Stimulated activated naive CD8-positive, alpha-beta T cell treated with anti-CD3 and anti-CD28 coated beads, Interleukin-15, Interleukin-2, amounts not matched to agents 100 U/mL and 50 U/mL, for 24 hours (primary cell): ENCODE results near the gene GAL.

Source experiments
- ATAC-seq: fragments of 150-1000 bp; cut with Tn5 transposase; one replicate; pipeline ENCODE4 v1.10.0; 2021
- DNase-seq: peaks from one replicate; pipeline ENCODE4 v3.0.0; 2021

Gene GAL

DNA sequence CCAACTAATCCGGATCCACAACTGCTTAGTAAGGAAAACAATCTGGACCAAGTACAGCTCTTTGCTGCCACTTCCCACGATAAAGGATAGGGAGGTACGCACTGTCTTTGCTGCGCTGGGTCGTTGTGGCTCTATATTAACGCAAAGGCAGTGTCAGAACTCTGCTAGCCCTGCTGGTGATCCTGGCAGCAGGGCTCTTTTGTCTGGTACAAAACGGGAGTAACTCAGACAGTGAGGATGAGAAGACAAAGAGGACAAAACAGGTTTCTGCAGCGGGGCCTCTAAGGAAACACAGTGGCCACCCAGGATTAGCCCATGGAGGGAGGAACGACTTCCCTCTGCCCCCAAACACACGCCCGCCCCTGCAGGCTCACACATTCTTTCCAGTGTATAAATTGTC, 26.1 kb downstream of the GAL start:
- no peak for ATAC-seq
- DNase-seq: no peak

- ATAC-seq: no peak
- DNase-seq: no peak
Measured at GRCh38 chr11:68711114-68711513, 26.8 kb downstream of the GAL start.

DNA sequence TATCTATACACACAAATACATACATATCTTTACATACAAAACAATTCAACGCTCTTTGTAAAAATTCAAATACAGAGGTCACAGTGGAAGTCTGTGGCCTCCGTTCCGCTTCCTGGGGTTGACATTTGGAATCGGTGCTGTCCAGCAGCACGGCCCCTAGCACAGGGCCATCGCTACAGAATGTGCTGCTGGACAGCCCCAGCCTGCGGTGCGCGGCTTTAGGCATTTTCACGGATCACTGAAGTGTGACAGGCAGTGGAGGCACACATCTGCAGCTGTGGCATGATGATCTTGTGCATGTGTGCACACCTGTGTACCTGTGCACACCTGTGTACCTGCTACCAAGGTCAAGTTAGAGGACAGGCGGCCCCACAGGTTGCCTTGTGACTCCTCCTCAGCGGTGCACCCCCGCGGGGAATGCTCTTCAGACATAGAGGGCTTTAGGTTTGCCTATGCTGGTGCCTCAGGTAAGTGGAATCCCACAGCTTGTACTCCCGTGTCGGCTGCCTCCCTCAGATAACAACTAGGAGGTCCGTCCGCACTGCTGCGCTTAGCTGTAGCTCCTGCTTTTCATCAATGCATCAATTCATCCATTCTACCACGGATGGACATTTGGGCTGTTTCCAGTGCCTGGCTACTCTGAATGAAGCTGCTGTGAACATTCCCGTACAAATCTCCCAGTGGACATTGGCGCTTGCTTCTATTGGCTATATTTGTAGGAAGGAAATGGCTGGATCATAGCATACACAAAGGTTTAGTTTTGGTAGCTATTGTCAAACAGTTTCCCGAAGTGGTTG, 29.9 kb downstream of the GAL start:
- ATAC-seq (no peak), DNase-seq (no peak)

- DNase-seq (no peak), ATAC-seq (no peak)
Measured at GRCh38 chr11:68715456-68716122, 31.2 kb downstream of the GAL start.

- DNase-seq (no peak), ATAC-seq (no peak)
Measured at GRCh38 chr11:68721075-68721474, 36.7 kb downstream of the GAL start.

- DNase-seq (no peak), ATAC-seq (no peak)
Measured at GRCh38 chr11:68722143-68722542, 37.8 kb downstream of the GAL start.

DNA sequence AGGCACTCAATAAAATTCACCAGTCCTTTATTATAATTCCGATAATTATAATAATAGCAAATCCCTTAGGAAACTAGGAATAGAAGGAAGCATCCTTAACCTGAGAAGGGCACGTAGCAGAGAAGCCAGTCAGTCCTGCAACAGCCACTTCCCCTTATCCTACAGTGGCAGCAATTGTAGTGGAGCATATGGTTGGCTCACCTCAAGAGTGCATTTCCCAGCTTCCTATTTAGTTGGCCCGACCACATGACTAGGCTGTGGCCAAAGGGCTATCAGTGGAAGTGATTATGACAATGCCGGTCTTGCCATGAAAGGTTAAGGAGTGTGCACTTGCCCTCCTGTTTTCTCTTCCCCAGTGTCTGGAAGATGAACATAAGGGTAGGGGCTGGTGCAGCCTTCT, 39.9 kb downstream of the GAL start:
- DNase-seq: no peak
- no peak for ATAC-seq

GRCh38 chr11:68727783-68728182, 43.4 kb downstream of the GAL start:
- ATAC-seq (no peak), DNase-seq (no peak)

GRCh38 chr11:68734111-68734510, 49.8 kb downstream of the GAL start:
- DNase-seq (no peak), ATAC-seq (no peak)

- no peak for DNase-seq
- no peak for ATAC-seq
Measured at GRCh38 chr11:68735125-68735524, 50.8 kb downstream of the GAL start.

DNA sequence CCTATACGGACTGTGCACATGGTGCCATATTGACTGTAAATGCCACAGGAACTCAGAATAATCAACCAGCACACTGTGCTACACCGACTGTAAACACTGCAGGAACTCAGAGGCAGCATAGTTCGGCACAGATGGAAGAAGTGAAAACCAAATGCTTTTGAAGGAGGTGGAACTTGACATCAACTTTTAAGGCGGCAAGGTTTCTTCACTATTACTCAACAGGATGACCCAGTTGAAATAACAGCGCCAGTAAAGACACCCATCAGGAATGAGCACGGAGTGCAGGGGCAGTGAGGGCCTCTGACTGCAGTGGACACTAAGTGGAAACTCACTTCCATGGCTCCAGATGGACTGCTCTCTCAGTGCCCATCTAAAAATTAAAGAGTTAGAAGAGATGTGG, 51.3 kb downstream of the GAL start:
- no peak for DNase-seq
- no peak for ATAC-seq
